GM12872 (cell line): ENCODE measurements around the gene NEDD4.

Source experiments
- TF ChIP-seq, protein P1 (sequence below): IDR thresholded peaks from 3 replicates; pipeline ENCODE4 v1.5.1; 2011; ENCODE audit warnings: low read depth, mild to moderate bottlenecking, low read length, moderate library complexity; ENCODE audit not compliant: insufficient read depth

The NEDD4 gene

DNA sequence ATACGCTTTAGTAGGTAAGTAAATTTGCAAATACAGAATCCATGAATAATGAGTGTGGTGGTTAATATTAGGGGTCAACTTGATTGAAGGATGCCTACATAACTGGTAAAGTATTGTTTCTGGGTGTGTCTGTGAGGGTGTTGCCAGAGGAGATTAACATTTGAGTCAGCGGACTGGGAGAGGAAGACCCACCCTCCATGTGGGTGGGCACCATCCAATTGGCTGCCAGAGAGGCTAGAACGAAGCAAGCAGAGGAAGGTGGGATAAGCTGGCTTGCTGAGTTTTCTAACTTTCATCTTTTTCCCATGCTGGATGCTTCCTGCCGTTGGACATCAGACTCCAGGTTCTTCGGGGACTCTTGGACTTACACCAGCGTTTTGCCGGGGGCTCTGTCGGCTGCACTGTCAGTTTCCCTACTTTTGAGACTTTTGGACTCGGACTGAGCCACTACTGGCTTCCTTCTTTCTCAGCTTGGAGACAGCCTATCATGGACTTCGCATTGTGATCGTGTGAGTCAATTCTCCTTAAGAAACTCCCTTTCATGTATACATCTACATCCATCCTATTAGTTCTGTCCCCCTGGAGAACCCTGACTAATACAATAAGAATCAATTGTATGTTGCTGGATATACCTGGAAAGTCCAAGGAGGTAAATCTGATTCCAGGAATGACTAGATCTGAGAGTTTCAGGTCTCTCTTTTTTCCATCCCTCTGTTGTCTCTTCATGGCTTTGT lies 25.8 kb upstream of the NEDD4 start:
- TF ChIP-seq, protein P1, sequence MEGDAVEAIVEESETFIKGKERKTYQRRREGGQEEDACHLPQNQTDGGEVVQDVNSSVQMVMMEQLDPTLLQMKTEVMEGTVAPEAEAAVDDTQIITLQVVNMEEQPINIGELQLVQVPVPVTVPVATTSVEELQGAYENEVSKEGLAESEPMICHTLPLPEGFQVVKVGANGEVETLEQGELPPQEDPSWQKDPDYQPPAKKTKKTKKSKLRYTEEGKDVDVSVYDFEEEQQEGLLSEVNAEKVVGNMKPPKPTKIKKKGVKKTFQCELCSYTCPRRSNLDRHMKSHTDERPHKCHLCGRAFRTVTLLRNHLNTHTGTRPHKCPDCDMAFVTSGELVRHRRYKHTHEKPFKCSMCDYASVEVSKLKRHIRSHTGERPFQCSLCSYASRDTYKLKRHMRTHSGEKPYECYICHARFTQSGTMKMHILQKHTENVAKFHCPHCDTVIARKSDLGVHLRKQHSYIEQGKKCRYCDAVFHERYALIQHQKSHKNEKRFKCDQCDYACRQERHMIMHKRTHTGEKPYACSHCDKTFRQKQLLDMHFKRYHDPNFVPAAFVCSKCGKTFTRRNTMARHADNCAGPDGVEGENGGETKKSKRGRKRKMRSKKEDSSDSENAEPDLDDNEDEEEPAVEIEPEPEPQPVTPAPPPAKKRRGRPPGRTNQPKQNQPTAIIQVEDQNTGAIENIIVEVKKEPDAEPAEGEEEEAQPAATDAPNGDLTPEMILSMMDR: no peak

DNA sequence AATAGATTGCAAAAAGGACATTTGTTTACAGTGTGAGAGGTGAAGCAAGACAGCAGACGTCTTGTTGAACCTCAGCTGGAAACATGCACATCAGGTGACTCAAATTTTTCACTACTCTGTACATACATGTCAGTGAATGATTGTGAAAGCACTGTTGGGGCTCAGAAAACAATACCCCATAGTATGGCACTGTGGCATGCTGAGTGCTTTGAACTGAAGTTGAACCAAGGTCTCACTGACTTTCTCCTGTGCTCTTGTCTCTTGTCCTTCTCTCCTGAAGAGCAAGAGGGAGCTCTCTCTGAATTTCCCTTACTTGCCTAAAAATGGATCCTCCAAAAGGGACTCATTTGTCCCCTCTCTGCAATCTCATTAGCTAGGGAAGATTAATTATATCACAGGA lies 24.5 kb upstream of the NEDD4 start:
- TF ChIP-seq, protein P1: no peak

DNA sequence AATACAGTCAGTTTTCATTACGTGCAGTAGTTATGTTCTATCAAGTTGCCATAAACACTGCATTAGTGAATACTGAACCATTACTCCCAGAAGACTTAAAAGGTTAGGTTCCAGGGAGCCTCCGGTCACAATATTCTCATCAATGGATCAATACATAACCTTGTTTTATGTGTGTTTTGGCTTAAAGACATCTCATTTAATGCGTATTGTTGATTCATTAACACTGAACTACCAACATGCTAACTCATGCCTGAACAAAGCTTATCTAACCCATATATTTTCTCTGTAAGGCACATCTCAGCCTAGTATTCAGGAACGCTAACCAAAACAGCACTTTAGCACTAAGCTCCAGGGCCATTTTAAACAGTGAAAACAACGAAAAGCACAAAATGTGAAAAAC lies 24.1 kb upstream of the NEDD4 start:
- TF ChIP-seq, protein P1: no peak

DNA sequence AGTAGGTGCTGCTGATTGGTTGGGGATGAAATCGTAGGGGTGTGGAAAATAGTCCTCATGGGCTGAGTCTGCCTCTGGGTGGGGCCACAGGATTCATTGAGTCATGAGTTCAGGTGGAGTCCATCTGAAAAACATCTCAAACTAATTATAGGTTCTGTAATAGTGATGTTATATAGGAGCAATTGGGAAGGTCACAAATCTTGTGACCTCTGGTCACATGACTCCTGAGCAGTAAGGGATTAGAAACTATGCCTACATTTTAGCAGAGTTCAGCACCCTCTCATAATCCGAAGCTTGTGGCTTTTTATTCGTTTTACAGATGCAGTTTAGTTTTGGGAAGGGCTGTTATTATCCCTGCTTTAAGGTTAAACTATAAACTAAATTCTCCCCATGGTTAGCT lies 22.9 kb upstream of the NEDD4 start:
- TF ChIP-seq, protein P1: no peak

DNA sequence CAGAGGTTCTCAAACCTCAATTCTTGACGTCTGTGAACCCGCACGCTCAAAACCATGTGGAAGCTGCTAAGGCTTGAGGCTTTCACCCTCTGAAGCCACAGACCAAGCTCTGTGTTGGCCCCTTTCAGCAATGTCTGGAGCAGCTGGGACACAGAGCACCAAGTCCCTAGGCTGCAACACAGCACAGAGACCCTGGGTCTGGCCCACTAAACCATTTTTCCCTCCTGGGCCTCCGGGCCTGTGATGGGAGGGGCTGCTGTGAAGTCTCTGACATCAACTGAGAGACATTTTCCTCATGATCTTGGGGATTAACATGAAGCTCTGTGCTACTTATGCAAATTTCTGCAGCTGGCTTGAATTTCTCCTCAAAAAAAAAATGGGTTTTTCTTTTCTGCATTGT lies 21.3 kb upstream of the NEDD4 start:
- TF ChIP-seq, protein P1: no peak

DNA sequence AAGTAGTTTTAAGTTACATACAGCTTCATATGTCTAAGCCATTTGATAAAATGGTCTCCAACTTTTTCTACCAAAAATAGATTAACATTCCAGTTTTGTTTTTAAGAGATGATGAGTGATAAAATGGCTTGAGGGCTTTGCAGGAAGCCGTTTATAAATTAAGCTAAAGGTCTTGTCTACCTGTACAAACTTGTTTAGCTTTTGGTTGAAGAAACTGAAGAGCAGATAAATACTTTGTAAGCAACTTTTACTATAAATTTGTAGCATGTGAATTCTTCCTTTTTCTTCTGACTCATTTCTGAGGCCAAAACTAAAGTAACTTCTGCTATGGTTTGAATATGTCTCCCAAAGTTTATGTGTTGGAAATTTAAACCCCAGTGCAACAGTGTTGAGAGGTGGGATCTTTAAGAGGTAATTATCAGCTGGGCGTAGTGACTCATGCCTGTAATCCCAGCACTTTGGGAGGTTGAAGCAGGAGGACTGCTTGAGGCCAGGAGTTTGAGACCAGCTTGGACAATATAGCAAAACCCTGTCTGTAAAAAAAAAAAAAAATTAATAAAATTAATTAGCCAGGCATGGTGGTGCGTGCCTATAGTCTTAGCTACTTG lies 8.2 kb upstream of the NEDD4 start:
- TF ChIP-seq, protein P1: no peak

DNA sequence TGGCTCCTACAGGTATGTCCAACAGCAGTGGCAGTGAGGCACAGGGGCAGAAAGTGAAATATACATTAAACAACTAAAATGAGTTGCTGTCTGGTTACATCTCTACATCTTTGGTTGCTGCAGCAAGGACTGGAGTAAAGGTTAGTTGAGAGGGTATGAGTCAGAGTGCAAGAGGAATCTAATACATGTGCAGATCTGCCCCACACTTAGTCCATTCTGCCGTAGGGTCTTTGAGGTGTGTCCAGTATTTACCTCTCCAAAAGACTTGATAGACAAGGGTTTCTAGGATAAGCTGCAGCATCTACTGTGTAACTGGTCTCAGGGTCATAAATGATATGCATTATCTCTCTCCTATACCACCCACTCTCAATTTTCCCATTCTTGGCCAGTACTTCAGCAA lies 6.2 kb upstream of the NEDD4 start:
- TF ChIP-seq, protein P1: no peak
